Epidermal melanocyte (primary cell): ENCODE data around the gene NAB2.
"Not testable (repeated sequence)": the region's sequence is repeated elsewhere in the genome, so short reads cannot be mapped to it uniquely, and the experiment has no call there.

ENCODE experiments used
- DNase-seq: peaks from one replicate; pipeline ENCODE4 v3.0.0; 2011; ENCODE audit warnings: low spot score; ENCODE audit not compliant: insufficient read length

The NAB2 gene

GRCh38 chr12:57111031-57111734 lies 22.3 kb downstream of the NAB2 start, which contains the start of gene STAT6:
Gene STAT6, minus strand, starts transcription at chr12:57111362. Its CDS starts 3,084 bp downstream, at chr12:57108278.
- DNase-seq: no peak

DNA sequence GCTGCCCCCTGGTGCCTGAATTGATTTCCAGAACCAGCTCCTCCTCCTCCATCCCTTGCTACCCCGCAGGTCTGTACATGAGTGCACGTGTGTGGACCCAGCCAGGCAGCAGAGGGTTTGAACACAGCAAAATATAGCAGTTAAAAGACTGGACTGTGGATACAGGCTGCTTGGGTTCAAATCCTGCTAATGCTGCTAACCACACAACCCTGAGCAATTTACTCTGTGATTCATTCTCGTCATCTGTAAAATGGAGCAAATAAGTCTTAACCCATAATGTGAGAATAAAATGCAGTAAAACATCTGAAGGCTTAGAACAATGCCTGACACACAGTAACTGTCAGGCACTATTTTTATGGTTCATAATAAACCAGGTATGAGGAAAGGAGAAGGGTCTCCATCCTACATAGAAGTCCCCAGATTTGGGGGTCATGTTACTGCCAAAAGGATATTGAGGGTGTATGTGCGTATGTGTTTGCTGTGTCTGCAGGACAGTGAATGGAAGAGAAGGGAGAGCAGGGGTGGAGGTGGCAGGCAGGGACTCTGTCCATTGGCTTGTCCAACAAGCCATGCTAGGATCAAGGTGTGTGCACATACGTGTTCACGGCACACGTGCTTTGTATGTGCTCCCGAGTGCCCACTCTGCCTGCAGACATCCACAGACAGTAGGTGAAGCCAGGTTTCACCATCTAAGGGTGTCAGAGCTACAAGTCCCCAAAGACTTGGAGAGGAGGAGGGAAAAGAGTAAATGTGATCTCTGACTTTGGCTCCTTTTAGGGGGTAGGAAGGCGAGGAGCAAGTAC lies 23.8 kb downstream of the NAB2 start:
- no peak for DNase-seq

DNA sequence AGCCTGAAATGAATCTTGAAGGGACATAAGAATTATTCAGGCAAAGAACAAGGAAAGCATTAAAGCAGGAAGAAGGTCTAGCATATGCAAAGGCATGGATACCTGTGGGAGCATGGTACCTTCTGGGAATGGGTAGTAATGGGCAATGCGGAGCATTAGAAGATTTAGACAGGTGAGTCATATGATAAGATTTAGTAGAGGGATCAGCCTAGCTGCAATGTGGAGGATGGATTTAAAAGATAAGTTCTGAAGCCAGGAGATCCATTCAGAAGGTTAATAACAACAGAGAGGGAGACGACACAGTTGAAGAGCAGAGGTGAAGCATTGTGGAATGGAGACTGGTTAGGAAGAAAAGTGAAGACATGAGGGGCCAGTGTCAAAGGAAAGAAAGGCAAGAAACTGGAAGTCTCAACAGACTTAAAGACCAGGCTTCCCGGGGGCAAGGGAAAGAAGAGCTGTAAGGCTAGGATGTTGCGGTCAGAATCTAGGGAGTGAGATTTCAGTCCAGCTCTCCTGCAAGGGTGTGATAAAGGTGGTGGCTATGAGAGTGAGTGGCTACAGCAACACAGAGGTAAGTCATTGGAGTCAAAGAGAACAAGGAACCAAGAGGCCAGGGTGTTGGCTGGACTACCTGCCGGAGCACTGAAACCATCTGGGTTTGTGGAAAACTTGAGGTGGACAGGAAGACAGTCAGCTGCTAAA lies 27.8 kb downstream of the NAB2 start:
- no peak for DNase-seq

DNA sequence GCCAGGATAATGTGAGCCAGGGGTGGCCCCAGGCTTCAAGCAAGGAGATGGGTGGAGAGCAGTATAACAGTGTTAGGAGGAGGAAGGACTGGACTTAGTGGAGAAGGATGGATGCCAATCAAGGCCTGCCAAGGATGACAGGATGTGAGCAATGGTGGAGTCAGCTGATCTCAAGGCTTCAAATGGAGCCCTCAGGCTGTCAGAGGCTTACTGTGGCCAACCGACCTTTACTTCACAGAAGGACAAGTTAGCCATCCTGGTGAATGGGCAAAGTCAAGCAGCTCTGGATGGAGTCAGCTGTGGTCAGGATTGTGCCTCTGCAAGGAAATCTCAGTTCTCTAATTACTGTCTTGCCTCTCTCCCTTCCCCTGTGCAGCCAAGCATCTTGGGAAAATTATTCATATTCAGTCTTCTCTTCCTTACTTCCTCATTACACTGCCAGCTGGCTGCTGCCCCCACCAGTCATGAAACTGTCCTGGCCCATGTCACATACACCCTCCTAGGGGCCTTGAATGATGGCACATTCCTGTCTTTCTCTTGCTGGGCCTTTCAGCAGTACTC lies 29.9 kb downstream of the NAB2 start:
- DNase-seq: no peak

DNA sequence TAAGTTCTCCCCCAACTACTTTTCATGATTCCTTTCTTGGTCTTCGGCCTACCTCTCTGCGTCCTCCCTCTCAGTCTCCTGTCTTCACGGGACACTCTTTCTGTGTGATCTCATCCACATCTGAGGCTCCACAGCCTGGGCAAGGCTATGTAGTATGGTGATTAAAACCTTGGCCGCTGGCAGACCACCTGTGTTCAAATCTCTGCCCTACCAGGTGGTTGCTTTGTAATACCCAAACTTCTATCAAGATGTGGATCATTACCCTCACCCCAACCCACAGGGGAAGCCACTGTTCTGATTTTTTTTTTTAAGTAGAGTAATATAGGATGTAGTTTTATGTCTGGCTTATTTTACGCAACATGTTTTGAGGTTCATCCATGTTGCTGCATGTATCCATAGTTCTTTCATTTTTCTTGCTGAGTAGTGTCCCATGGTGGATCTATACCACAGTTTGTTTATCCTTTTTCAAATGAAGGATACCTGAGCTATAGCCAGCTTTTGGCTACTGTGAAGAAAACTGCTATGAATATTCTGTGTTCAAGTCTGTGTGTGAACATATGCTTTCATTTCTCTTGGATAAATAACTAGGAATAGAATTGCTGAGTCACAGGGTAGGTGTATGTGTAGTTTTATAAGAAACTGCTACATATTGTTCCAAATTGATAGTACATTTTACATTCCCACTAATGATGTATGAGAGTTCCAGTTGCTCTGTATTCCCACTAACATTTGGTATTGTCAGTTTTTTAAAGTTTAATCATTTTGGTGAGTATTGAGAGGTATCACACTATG lies 30.6 kb downstream of the NAB2 start:
- no peak for DNase-seq

DNA sequence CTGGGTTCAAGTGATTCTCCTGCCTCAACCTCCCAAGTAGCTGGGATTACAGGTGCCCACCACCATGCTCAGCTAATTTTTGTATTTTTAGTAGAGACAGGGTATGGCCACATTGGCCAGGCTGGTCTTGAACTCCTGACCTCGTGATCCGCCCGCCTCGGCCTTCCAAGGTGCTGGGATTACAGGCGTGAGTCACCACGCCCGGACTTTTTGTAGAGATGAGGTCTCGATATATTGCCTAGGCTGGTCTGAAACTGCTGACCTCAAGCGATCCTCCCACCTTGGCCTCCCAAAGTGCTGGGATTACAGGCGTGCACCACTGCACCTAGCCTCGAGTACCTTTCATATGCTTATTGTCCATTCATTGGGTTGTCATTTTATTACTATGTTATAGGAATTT lies 31.8 kb downstream of the NAB2 start:
- not testable (repeated sequence) for DNase-seq

DNA sequence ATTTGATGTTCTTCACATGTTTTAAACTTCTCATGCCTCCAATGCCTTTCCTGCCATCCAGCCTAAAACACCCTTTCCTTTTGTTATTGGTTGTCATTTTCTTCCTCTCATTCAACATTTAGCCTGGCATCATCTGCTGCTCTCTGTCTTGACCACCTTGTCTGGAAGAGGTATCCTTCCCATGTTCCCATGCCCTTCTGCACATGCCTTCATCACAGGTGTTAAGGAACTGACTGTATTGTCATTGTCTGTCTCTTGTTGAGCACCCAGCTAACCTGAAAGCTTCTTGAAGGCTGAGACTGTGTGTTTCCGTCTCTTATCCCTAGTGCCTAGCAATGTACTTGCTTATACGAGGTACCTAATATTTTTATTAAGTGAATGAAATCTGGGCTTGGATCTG lies 34.9 kb downstream of the NAB2 start:
- no peak for DNase-seq

DNA sequence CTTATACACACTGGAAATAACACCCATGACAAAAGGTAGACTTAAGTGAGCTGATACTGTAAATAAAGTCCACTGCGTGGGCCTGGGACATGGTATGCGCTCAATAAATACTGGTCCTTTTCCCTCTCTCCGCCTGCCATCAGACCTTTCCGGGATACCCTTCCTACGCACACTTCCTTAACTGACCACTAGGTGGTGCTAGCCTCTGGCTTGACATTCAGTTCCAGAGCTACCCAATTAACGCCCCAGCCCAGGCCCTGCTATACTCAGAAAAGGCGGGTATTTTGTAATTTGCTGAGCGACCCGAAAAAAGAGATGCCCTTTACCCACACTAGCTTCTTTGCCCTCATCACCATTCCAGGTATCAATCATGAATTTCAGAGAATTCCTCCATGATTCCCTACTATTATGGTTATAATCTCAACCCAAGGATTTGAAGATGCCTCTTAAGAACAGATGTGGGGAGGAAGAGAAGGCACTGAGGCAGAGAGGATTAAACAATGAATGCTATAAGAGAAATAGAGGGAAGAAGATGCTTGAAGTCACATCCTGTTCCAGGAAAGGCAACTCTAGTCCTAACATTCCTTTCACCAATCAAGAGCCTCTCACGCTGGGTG lies 35.5 kb downstream of the NAB2 start:
- DNase-seq: peak; percentile 60

DNA sequence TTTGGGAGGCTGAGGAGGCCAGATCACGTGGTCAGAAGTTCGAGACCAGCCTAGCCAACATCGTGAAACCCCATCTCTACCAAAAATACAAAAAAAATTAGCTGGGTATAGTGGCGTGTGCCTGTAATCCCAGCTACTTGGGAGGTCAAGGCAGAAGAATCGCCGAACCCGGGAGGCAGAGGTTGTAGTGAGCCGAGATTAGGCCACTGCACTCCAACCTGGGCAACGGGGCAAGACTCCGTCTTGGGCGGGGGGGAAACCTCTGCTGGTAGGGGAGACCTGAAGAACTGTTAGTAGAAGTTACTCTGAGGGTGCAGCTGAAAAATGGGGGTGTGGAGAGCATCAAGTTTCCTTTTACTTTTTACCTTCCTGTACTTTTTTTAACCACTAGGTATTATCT lies 37.1 kb downstream of the NAB2 start:
- DNase-seq: no peak

GRCh38 chr12:57126561-57126960 lies 37.6 kb downstream of the NAB2 start:
- DNase-seq: no peak

DNA sequence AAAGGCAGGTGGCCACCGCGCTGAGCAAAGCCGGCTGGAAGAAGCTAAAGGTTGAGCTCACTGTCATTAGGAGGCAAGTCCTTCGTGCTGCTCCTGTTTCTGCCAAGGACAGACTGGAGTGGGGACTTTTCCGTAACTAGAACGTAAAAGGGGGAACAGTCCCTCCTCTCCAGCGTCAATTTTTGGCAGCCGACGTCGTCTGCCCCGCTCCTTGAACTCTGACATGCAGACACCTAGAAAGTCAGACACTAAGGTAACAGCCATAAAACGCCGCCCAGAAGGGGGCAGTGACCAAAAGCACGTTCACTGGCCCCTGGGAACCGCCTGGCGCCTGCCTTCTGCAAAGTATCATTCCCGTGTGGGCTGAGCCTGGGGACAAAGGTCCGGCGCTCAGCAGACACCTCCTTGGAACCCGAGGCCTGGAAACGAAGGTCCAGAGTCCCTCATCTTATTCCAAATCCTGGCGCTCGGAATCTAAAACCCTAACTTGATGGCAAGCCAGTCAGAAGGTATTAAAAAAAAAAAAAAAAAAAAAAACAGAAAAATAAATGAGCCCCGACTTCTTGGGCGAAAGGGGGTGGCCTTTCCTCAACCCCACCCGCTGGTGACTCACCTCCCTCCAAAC lies 38.3 kb downstream of the NAB2 start:
- no peak for DNase-seq

- DNase-seq: peak; percentile 68
These were observed 39.0 kb downstream of the NAB2 start, which contains the start of gene LRP1 for GRCh38 chr12:57127726-57128518. Gene LRP1, plus strand, starts transcription at chr12:57128483. Its CDS starts 482 bp downstream, at chr12:57128965.

GRCh38 chr12:57128519-57129247 lies 39.8 kb downstream of the NAB2 start:
- no peak for DNase-seq

GRCh38 chr12:57129321-57129842 lies 40.5 kb downstream of the NAB2 start:
- DNase-seq: no peak

GRCh38 chr12:57129889-57130288 lies 41.0 kb downstream of the NAB2 start:
- no peak for DNase-seq

DNA sequence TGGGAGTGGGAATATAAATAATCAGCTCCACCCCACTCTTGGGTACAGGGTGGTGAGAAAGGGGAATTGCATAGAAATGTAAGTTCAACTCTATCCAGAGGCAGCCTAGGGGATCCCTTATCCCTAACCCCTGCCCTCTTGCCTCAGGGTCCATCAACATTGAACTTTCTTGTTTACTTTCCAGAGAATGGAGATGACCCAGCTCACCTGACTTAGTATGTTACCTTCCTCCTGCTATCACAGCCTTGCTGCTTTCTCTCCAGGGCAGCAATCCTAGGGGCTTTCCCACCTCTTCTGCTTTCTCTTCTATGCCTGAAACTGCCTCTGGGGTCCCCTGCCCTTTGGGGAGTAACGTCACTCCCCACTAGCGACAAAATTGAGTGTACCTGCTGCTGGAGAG lies 42.0 kb downstream of the NAB2 start:
- no peak for DNase-seq

DNA sequence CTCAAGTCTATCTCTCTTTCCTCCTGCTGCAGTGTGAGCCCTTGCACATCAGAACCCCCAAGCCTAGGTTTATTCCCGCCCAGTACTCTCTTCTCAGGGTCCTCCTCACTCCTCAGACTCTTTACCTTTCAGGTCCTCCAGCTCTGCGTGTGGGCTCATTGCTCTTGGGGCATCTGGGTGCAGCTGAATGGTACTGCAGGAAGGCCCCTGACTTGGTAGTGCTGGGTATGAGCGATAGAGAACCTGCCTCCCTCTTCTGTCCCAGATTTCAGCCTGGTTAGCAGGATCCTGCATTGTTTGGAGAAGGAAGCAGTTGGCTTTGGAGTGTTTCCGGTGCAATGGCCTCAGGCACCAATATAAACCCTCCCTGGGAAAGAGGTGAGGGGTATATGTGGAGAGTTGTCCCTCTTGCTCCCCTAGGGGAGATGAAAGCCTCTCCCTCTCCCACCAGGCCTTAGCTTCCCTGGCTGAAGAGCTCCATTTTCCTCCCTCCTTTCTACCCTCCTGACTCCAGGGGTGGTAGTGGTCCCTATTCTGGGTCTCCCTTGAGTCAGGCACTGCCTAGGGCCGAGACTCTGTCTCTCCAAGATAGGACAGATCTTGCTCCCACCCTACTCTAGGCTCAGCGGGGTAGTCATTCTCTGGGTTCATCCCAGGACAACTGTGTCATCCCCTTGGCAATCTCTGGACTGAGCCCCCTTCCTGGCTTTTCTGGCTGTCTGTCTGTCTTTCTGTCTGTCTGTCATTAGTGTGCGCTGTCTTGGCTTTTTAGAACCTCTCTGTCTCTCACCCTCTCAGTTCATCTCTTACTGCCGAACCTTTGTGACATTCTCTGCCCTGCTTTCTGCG lies 43.2 kb downstream of the NAB2 start:
- DNase-seq: no peak
